RWPE1 (cell line): ENCODE measurements around the gene HSPB2.

Experiments used
- CTCF ChIA-PET: fragments of 350-600 bp; sonication (Branson Sonifier 250); formaldehyde crosslinking; extraction: SDS; loops from one replicate; lab custom pipeline; 2021; lab: Yijun Ruan, JAX
- POLR2A ChIA-PET: fragments of 400-600 bp; formaldehyde crosslinking; extraction: SDS; loops from one replicate; lab custom pipeline; 2020; ENCODE audit warnings: antibody characterized with exemption; ENCODE audit not compliant: low non-redundant PET; lab: Yijun Ruan, JAX
- DNase-seq: peaks from one replicate; pipeline ENCODE4 v3.0.0; 2012; ENCODE audit warnings: low spot score
- H3K27ac ChIP-seq: fragments of 450-650 bp; 2 replicates; pipeline ENCODE4 v1.5.1; 2017
- CTCF ChIP-seq: fragments of 450-650 bp; conservative IDR thresholded peaks from 2 replicates; pipeline ENCODE4 v1.5.1; 2017; ENCODE audit warnings: low read depth, mild to moderate bottlenecking

The HSPB2 gene

GRCh38 chr11:111912535-111912934 is at the start of gene HSPB2:
Gene HSPB2, plus strand, starts transcription at chr11:111912734. Its CDS starts 96 bp downstream, at chr11:111912830.
- POLR2A ChIA-PET = no interaction called here
- CTCF ChIA-PET = interaction anchor here (0.6 kb wide), 1 partner anchor 16 kb away, joined by 5 read pairs; no protein-coding TSS in a partner anchor
- no peak for TF ChIP-seq CTCF
- peak within 1 kb of the TSS; percentile 98 for H3K27ac ChIP-seq
- DNase-seq = no peak

- H3K27ac ChIP-seq = peak overlapping the region; percentile 37; the same call in 1 of the 2 replicates
- POLR2A ChIA-PET = no interaction called here
- no peak for TF ChIP-seq CTCF
- CTCF ChIA-PET = interaction anchor here (0.7 to 2.9 kb wide), 5 partner anchors 47 to 751 kb away, joined by 3 to 15 read pairs (median 4); no protein-coding TSS in a partner anchor
- no peak for DNase-seq
These were observed 42.4 kb upstream of the HSPB2 start for GRCh38 chr11:111870113-111870512.

GRCh38 chr11:111870522-111870885 is 42.0 kb upstream of the HSPB2 start:
- POLR2A ChIA-PET = no interaction called here
- CTCF ChIA-PET = interaction anchor here (0.7 to 2.9 kb wide), 5 partner anchors 47 to 750 kb away, joined by 3 to 15 read pairs (median 4); no protein-coding TSS in a partner anchor
- peak overlapping the region; percentile 87 for H3K27ac ChIP-seq
- DNase-seq = no peak
- TF ChIP-seq CTCF = no peak

- peak; percentile 67 for DNase-seq
- CTCF ChIA-PET = interaction anchor here (0.6 to 2.9 kb wide), 7 partner anchors 11 to 750 kb away, joined by 3 to 15 read pairs (median 5); no protein-coding TSS in a partner anchor
- H3K27ac ChIP-seq = peak within 1 kb of the TSS; percentile 87
- TF ChIP-seq CTCF = peak; percentile 38
- POLR2A ChIA-PET = no interaction called here
These were observed 41.4 kb upstream of the HSPB2 start, which contains the start of gene ALG9 for GRCh38 chr11:111870886-111871692. Gene ALG9, minus strand, starts transcription at chr11:111871581. Its CDS starts 99 bp downstream, at chr11:111871482.

GRCh38 chr11:111871693-111872161 is 40.8 kb upstream of the HSPB2 start:
- ChIA-PET POLR2A (no interaction called here), CTCF (interaction anchor here (0.6 to 2.9 kb wide), 3 partner anchors 10 to 110 kb away, joined by 5 to 15 read pairs (median 5); no protein-coding TSS in a partner anchor)
- DNase-seq = no peak
- TF ChIP-seq CTCF = no peak
- H3K27ac ChIP-seq = peak overlapping the region; percentile 87

- no peak for DNase-seq
- CTCF ChIA-PET = interaction anchor here (0.7 to 1.0 kb wide), 3 partner anchors 33 to 1411 kb away, joined by 3 read pairs; partner anchors contain the start of gene CRYAB
- POLR2A ChIA-PET = no interaction called here
- TF ChIP-seq CTCF = no peak
- H3K27ac ChIP-seq = peak overlapping the region; percentile 89
These were observed 34.1 kb upstream of the HSPB2 start for GRCh38 chr11:111878385-111878848.
